H9 (cell line): ENCODE measurements around the gene NALCN. TPM values are rescaled to one million over a fixed set of nuclear protein-coding genes. Genes with fewer than 3 reads are reported as not detected.

Experiments used
- DNase-seq: peaks from one replicate; pipeline ENCODE4 v3.0.0-alpha.2; 2017
- H2AFZ ChIP-seq: one replicate; pipeline ENCODE4 v1.6.1; 2013; ENCODE audit warnings: mild to moderate bottlenecking, low read length, control low read depth, moderate library complexity
- H2AK5ac ChIP-seq: 2 replicates; pipeline ENCODE4 v1.6.1; 2013; ENCODE audit warnings: low read length, control low read depth, mixed read lengths; ENCODE audit not compliant: insufficient read length
- H2BK120ac ChIP-seq: one replicate; pipeline ENCODE4 v1.6.1; 2013; ENCODE audit warnings: low read depth, mild to moderate bottlenecking, low read length, control low read depth, inconsistent platforms; ENCODE audit not compliant: poor library complexity, severe bottlenecking
- H2BK12ac ChIP-seq: 2 replicates; pipeline ENCODE4 v1.6.1; 2013; ENCODE audit warnings: low read length, control low read depth, mixed read lengths, low read depth; ENCODE audit not compliant: insufficient read length
- H2BK15ac ChIP-seq: 2 replicates; pipeline ENCODE4 v1.6.1; 2013; ENCODE audit warnings: low read depth, low read length, control low read depth
- H2BK20ac ChIP-seq: one replicate; pipeline ENCODE4 v1.6.1; 2013; ENCODE audit warnings: low read depth, mild to moderate bottlenecking, low read length, control low read depth, inconsistent platforms; ENCODE audit not compliant: poor library complexity, severe bottlenecking
- H2BK5ac ChIP-seq: 2 replicates; pipeline ENCODE4 v1.6.1; 2013; ENCODE audit warnings: low read length, control low read depth, mixed read lengths; ENCODE audit not compliant: insufficient read length
- H3K14ac ChIP-seq: 2 replicates; pipeline ENCODE4 v1.6.1; 2013; ENCODE audit warnings: low read length, control low read depth; ENCODE audit not compliant: insufficient read depth
- H3K18ac ChIP-seq: 2 replicates; pipeline ENCODE4 v1.6.1; 2013; ENCODE audit warnings: low read depth, mild to moderate bottlenecking, mixed read lengths, low read length, control low read depth; ENCODE audit not compliant: insufficient read length
- H3K23ac ChIP-seq: 2 replicates; pipeline ENCODE4 v1.6.1; 2013; ENCODE audit warnings: low read length, control low read depth, mixed read lengths, low read depth; ENCODE audit not compliant: insufficient read length
- H3K23me2 ChIP-seq: 2 replicates; pipeline ENCODE4 v1.6.1; 2013; ENCODE audit warnings: low read depth, mild to moderate bottlenecking, mixed read lengths, low read length, control low read depth; ENCODE audit not compliant: insufficient read length, poor library complexity, severe bottlenecking
- H3K27ac ChIP-seq: 2 replicates; pipeline ENCODE4 v1.5.1; 2013; ENCODE audit warnings: low read length, control low read depth, mixed read lengths, low read depth; ENCODE audit not compliant: insufficient read length
- H3K27me3 ChIP-seq: 2 replicates; pipeline ENCODE4 v1.6.1; 2013; ENCODE audit warnings: low read length, control low read depth, inconsistent platforms; ENCODE audit not compliant: insufficient read depth
- H3K4ac ChIP-seq: 2 replicates; pipeline ENCODE4 v1.6.1; 2013; ENCODE audit warnings: low read depth, mild to moderate bottlenecking, control low read depth, inconsistent platforms, low read length, moderate library complexity
- H3K4me1 ChIP-seq: 2 replicates; pipeline ENCODE4 v1.6.1; 2013; ENCODE audit warnings: low read length, control low read depth, inconsistent platforms; ENCODE audit not compliant: insufficient read depth
- H3K4me2 ChIP-seq: 2 replicates; pipeline ENCODE4 v1.6.1; 2013; ENCODE audit warnings: low read length, control low read depth, mixed read lengths; ENCODE audit not compliant: insufficient read length, insufficient read depth
- H3K56ac ChIP-seq: 2 replicates; pipeline ENCODE4 v1.6.1; 2013; ENCODE audit warnings: low read depth, mild to moderate bottlenecking, mixed read lengths, low read length, control low read depth; ENCODE audit not compliant: insufficient read length
- H3K79me1 ChIP-seq: 2 replicates; pipeline ENCODE4 v1.6.1; 2013; ENCODE audit warnings: low read depth, mild to moderate bottlenecking, moderate library complexity, low read length, control low read depth, inconsistent platforms; ENCODE audit not compliant: insufficient read depth, poor library complexity, severe bottlenecking
- H3K79me2 ChIP-seq: 2 replicates; pipeline ENCODE4 v1.6.1; 2013; ENCODE audit warnings: low read length, control low read depth, inconsistent platforms; ENCODE audit not compliant: insufficient read depth
- H3K9ac ChIP-seq: 2 replicates; pipeline ENCODE4 v1.6.1; 2013; ENCODE audit warnings: low read length, control low read depth, mixed read lengths; ENCODE audit not compliant: insufficient read length; ENCODE audit errors: extremely low read depth
- H3K9me3 ChIP-seq: one replicate; pipeline ENCODE4 v1.6.1; 2013; ENCODE audit warnings: low read depth, low read length, inconsistent platforms; ENCODE audit not compliant: control insufficient read depth
- H3T11ph ChIP-seq: one replicate; pipeline ENCODE4 v1.6.1; 2013; ENCODE audit warnings: mild to moderate bottlenecking, low read length, control low read depth, inconsistent platforms
- H4K20me1 ChIP-seq: one replicate; pipeline ENCODE4 v1.6.1; 2013; ENCODE audit not compliant: control insufficient read depth, insufficient read length, insufficient read depth
- H4K5ac ChIP-seq: 2 replicates; pipeline ENCODE4 v1.6.1; 2013; ENCODE audit warnings: low read depth, mild to moderate bottlenecking, mixed read lengths, low read length, control low read depth; ENCODE audit not compliant: insufficient read length
- H4K8ac ChIP-seq: replicated peaks from 2 replicates; pipeline ENCODE4 v1.6.1; 2013; ENCODE audit warnings: low read length, control low read depth, mixed read lengths, low read depth; ENCODE audit not compliant: insufficient read length
- H4K91ac ChIP-seq: 2 replicates; pipeline ENCODE4 v1.6.1; 2013; ENCODE audit warnings: low read depth, mild to moderate bottlenecking, moderate library complexity, mixed read lengths, low read length, control low read depth; ENCODE audit not compliant: insufficient read length
- H3K27ac Mint-ChIP-seq, 3 experiments: 2 replicates in 2 of 3; 3 replicates in 1 of 3; pipeline ENCODE4 v1.8.0; 2020 to 2021; ENCODE audit warnings: mixed read lengths in 3 of 3, mild to moderate bottlenecking in 1 of 3, moderate library complexity in 1 of 3
- H3K27me3 Mint-ChIP-seq: 2 replicates; pipeline ENCODE4 v1.8.0; 2021; ENCODE audit warnings: low read depth, mild to moderate bottlenecking, moderate library complexity, mixed read lengths
- H3K36me3 Mint-ChIP-seq, 3 experiments: 2 replicates in 2 of 3; 3 replicates in 1 of 3; pipeline ENCODE4 v1.8.0; 2020 to 2021; ENCODE audit warnings: low read depth in 3 of 3, mixed read lengths in 3 of 3; ENCODE audit not compliant: insufficient read depth in 1 of 3
- H3K4me1 Mint-ChIP-seq, 2 experiments: 2 replicates each; pipeline ENCODE4 v1.8.0; 2020; ENCODE audit warnings: mixed read lengths in 2 of 2
- H3K4me3 Mint-ChIP-seq, 2 experiments: 2 replicates in 1 of 2; 3 replicates in 1 of 2; pipeline ENCODE4 v1.8.0; 2020 to 2021; ENCODE audit warnings: mild to moderate bottlenecking in 2 of 2, mixed read lengths in 2 of 2, moderate library complexity in 1 of 2
- H3K9me3 Mint-ChIP-seq, 2 experiments: 2 replicates in 1 of 2; 3 replicates in 1 of 2; pipeline ENCODE4 v1.8.0; 2020; ENCODE audit warnings: mild to moderate bottlenecking in 2 of 2, mixed read lengths in 2 of 2, moderate library complexity in 1 of 2
- CTCF ChIP-seq: fragments of 200-600 bp; sonication (generic); conservative IDR thresholded peaks from 3 replicates; pipeline ENCODE4 v1.8.0; 2021; ENCODE audit warnings: antibody characterized with exemption, mild to moderate bottlenecking
- WGBS: extraction: QIAGEN DNeasy Blood & Tissue Kit; methylation state at CpG from one replicate; pipeline ENCODE4 v1.1.7; 2013; ENCODE audit warnings: missing lambda C conversion rate, low lambda C conversion rate, mixed read lengths; ENCODE audit not compliant: insufficient read length; ENCODE audit errors: extremely low coverage; 5-methylcytosine and 5-hydroxymethylcytosine counted together
- total RNA-seq: library from RNA; stranded (reverse); gene quantifications from 2 replicates; pipeline ENCODE4 v1.2.1, GENCODE V29; 2021

Gene NALCN
- total RNA-seq, 1 experiment from 2014 or later, result 0.09 TPM

GRCh38 chr13:101417043-101417406 is 717 bp upstream of the NALCN start:
- Histone ChIP-seq H2BK12ac (no peak overlapping the region), H3T11ph (no peak overlapping the region), H2BK5ac (no peak overlapping the region), H3K23me2 (peaks cover 9% of the 10 kb centered on the region), H4K5ac (no peak overlapping the region), H3K9me3 (no peaks in the 10 kb centered on the region), H3K14ac (no peak overlapping the region), H4K91ac (no peak overlapping the region), H3K9ac (no peak overlapping the region), H2AFZ (no peak overlapping the region), H2BK15ac (no peak overlapping the region), H4K20me1 (no peaks in the 10 kb centered on the region), H2BK20ac (no peak overlapping the region), H3K27ac (no peak overlapping the region), H3K18ac (no peak overlapping the region), H2AK5ac (no peak overlapping the region), H3K79me2 (no peaks in the 10 kb centered on the region), H3K27me3 (peaks cover 7% of the 10 kb centered on the region; the same call in 1 of the 2 replicates), H3K4me2 (peak overlapping the region; percentile 67), H4K8ac (no peak overlapping the region), H3K56ac (no peak overlapping the region), H3K23ac (no peak overlapping the region), H3K79me1 (no peaks in the 10 kb centered on the region), H3K4me1 (no peaks in the 10 kb centered on the region), H3K4ac (no peak overlapping the region), H2BK120ac (no peak overlapping the region)
- peaks cover 8 to 14% of the 10 kb centered on the region in 2 experiments for H3K4me1 Mint-ChIP-seq
- H3K36me3 Mint-ChIP-seq, result no peaks in the 10 kb centered on the region; a peak in 1 of 7 replicates
- peak overlapping the region; percentile 76 to 86 for H3K4me3 Mint-ChIP-seq
- WGBS, result no CpG with 5 or more reads among the region's 3 CpGs
- peaks cover 31% of the 10 kb centered on the region for H3K27me3 Mint-ChIP-seq
- TF ChIP-seq CTCF, result no peak
- H3K27ac Mint-ChIP-seq, result no peak overlapping the region
- no peak for DNase-seq
- H3K9me3 Mint-ChIP-seq, result no peaks in the 10 kb centered on the region
